K562 (cell line): Measurements from ENCODE around the gene BAD. TPM values are rescaled to one million over a fixed set of nuclear protein-coding genes. Genes with fewer than 3 reads are reported as not detected.
A peak's percentile ranks its signal among the peaks of the same experiment; 100 is the strongest.

Source experiments
- BRF2 ChIP-seq: IDR thresholded peaks from 3 replicates; pipeline ENCODE4 v1.6.1; 2011; ENCODE audit warnings: borderline replicate concordance, mild to moderate bottlenecking; ENCODE audit not compliant: insufficient read length, insufficient read depth
- DLX4 ChIP-seq: fragments of 250-450 bp; sonication (Bioruptor Pico); IDR thresholded peaks from 2 replicates; pipeline ENCODE4 v1.6.1; 2021; ENCODE audit warnings: mild to moderate bottlenecking
- FOXK1 ChIP-seq: sonication (generic); formaldehyde crosslinking; IDR thresholded peaks from 2 replicates; pipeline ENCODE4 v1.8.0; 2022; ENCODE audit warnings: missing genetic modification reagents, mild to moderate bottlenecking, borderline replicate concordance
- KAT8 ChIP-seq: fragments of 450-650 bp; IDR thresholded peaks from 2 replicates; pipeline ENCODE4 v1.6.1; 2016; ENCODE audit warnings: low read depth, mild to moderate bottlenecking
- KDM5B ChIP-seq: fragments of 200-600 bp; sonication (generic); IDR thresholded peaks from 2 replicates; pipeline ENCODE4 v1.6.1; 2012; ENCODE audit warnings: low read depth, mild to moderate bottlenecking, moderate library complexity, low read length, control low read depth, inconsistent platforms; ENCODE audit not compliant: insufficient replicate concordance
- MITF ChIP-seq: IDR thresholded peaks from 2 replicates; pipeline ENCODE4 v1.6.1; 2014; ENCODE audit warnings: antibody characterized with exemption
- MTA2 ChIP-seq: fragments of 450-650 bp; IDR thresholded peaks from 2 replicates; pipeline ENCODE4 v1.6.1; 2016; ENCODE audit warnings: low read depth
- NFE2L1 ChIP-seq: fragments of 450-650 bp; IDR thresholded peaks from 2 replicates; pipeline ENCODE4 v1.6.1; 2016; ENCODE audit warnings: missing genetic modification characterization, low read depth, mild to moderate bottlenecking, missing compliant biosample characterization, moderate library complexity, borderline replicate concordance
- NFYB ChIP-seq: IDR thresholded peaks from 2 replicates; pipeline ENCODE4 v1.6.1; 2011; ENCODE audit warnings: mild to moderate bottlenecking, moderate library complexity; ENCODE audit not compliant: insufficient read length; ENCODE audit errors: extremely low read depth
- RBM14 ChIP-seq: fragments of 200-400 bp; formaldehyde crosslinking; IDR thresholded peaks from 2 replicates; pipeline ENCODE4 v1.6.1; 2018; ENCODE audit warnings: low read depth, mild to moderate bottlenecking, low read length, moderate library complexity, borderline replicate concordance; ENCODE audit not compliant: insufficient read depth
- RBM34 ChIP-seq: fragments of 200-400 bp; formaldehyde crosslinking; IDR thresholded peaks from 2 replicates; pipeline ENCODE4 v1.6.1; 2018; ENCODE audit warnings: low read length, borderline replicate concordance; ENCODE audit not compliant: insufficient read depth
- REST ChIP-seq, 2 experiments: fragments of 450-650 bp; formaldehyde crosslinking in 1 of 2; IDR thresholded peaks; 2 replicates each; pipeline versions ENCODE4 v1.4.0 to v1.6.1; 2014 to 2020; ENCODE audit warnings: mild to moderate bottlenecking in 2 of 2, borderline replicate concordance in 1 of 2, low read depth in 1 of 2
- TGIF2 ChIP-seq: sonication (generic); formaldehyde crosslinking; IDR thresholded peaks from 2 replicates; pipeline ENCODE4 v1.8.1; 2022; ENCODE audit warnings: mild to moderate bottlenecking, missing genetic modification reagents, moderate library complexity
- YBX1 ChIP-seq: fragments of 450-650 bp; IDR thresholded peaks from 2 replicates; pipeline ENCODE4 v1.7.1; 2016; ENCODE audit warnings: mild to moderate bottlenecking
- ZNF146 ChIP-seq: IDR thresholded peaks from one replicate; pipeline ENCODE4 v1.6.1; 2018; ENCODE audit warnings: missing compliant biosample characterization; ENCODE audit not compliant: unreplicated experiment
- ZNF311 ChIP-seq: fragments of 250-450 bp; sonication (Bioruptor Pico); IDR thresholded peaks from 2 replicates; pipeline ENCODE4 v1.4.0; 2020; ENCODE audit warnings: mild to moderate bottlenecking, moderate library complexity
- polyA plus RNA-seq, 8 experiments: library from polyadenylated mRNA; depleted of rRNA in 4 of 8; stranded (reverse) in 5 of 8; unstranded in 3 of 8; fragments of >200 nt; fragmentation: Nextera tagmentation in 2 of 8; fragmentation: Illumina TruSeq in 1 of 8; extraction: Ambion mirVana in 2 of 8; extraction: Trizol in 1 of 8; gene quantifications; 2 replicates each; pipeline versions ENCODE4 v1.2.1 to v1.2.3, GENCODE V29; 2011 to 2014; ENCODE audit warnings: inconsistent platforms in 1 of 8, missing spikeins in 1 of 8
- total RNA-seq, 7 experiments: library from RNA; depleted of rRNA in 6 of 7; stranded (reverse); fragments of >200 nt in 6 of 7; fragmentation: Illumina TruSeq in 2 of 7; extraction: Trizol in 2 of 7; gene quantifications; 2 replicates each; pipeline versions ENCODE4 v1.2.1 to v1.2.3, GENCODE V29; 2011 to 2021; ENCODE audit warnings: low replicate concordance in 1 of 7

The BAD gene
- total and polyA plus RNA-seq, 9 of the 15 experiments (the other 6 are each of a cell fraction or from before 2014, with no cell fraction given) = 0.61 to 45.6 (median 11.8) TPM

- TF ChIP-seq KAT8 (no peak), DLX4 (CRISPR knock-in tag) (no peak), FOXK1 (peak; percentile 28; the same call in 1 of the 2 replicates), RBM34 (no peak), RBM14 (no peak), NFE2L1 (tag) (no peak), BRF2 (no peak), ZNF311 (CRISPR knock-in tag) (no peak), REST (IDR thresholded peaks at IDR 0.05; ENCODE audit: borderline replicate concordance) (no peak), REST (CRISPR knock-in tag; IDR thresholded peaks at IDR 0.05; ENCODE audit: low read depth) (no peak), ZNF146 (no peak), MITF (no peak), YBX1 (no peak), KDM5B (no peak), NFYB (no peak), TGIF2 (CRISPR knock-in tag) (no peak), MTA2 (no peak)
Measured at GRCh38 chr11:64239662-64240434, 44.6 kb downstream of the BAD start (continued).
